HFF-Myc (cell line): Measurements from ENCODE around the gene GLG1.

Source experiments
- DNase-seq: peaks from one replicate; pipeline ENCODE4 v3.0.0-alpha.2; 2011; ENCODE audit warnings: low read depth; ENCODE audit errors: extremely low read depth
- H3K4me3 ChIP-seq: replicated peaks from 2 replicates; pipeline ENCODE4 v1.5.1; 2011; ENCODE audit warnings: low read depth, mild to moderate bottlenecking, control low read depth, low read length
- TF ChIP-seq, protein P1 (sequence below): IDR thresholded peaks from 2 replicates; pipeline ENCODE4 v1.5.1; 2012; ENCODE audit warnings: mild to moderate bottlenecking, low read depth, low read length, control low read depth; ENCODE audit errors: missing control alignments

Gene GLG1

DNA sequence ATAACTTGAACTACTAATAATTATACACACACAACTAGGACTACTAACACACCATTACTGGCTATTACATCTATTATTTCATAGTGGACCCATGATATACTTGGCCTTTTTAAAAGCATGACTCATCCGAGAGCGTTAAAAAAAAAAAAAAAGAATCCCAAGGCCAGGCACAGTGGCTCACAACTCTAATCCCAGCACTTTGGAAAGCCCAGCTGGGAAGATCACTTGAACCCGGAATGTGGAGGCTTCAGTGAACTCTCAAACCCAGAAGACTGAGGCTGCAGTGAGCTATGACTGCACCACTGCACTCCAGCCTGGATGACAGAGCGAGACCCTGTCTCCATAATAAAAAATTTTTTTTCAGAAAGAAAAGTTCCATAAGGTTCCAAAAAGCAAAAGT, 3.1 kb downstream of the GLG1 start:
- TF ChIP-seq, protein P1, sequence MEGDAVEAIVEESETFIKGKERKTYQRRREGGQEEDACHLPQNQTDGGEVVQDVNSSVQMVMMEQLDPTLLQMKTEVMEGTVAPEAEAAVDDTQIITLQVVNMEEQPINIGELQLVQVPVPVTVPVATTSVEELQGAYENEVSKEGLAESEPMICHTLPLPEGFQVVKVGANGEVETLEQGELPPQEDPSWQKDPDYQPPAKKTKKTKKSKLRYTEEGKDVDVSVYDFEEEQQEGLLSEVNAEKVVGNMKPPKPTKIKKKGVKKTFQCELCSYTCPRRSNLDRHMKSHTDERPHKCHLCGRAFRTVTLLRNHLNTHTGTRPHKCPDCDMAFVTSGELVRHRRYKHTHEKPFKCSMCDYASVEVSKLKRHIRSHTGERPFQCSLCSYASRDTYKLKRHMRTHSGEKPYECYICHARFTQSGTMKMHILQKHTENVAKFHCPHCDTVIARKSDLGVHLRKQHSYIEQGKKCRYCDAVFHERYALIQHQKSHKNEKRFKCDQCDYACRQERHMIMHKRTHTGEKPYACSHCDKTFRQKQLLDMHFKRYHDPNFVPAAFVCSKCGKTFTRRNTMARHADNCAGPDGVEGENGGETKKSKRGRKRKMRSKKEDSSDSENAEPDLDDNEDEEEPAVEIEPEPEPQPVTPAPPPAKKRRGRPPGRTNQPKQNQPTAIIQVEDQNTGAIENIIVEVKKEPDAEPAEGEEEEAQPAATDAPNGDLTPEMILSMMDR: no peak
- no peak for DNase-seq
- peak overlapping the region; percentile 90 for H3K4me3 ChIP-seq

DNA sequence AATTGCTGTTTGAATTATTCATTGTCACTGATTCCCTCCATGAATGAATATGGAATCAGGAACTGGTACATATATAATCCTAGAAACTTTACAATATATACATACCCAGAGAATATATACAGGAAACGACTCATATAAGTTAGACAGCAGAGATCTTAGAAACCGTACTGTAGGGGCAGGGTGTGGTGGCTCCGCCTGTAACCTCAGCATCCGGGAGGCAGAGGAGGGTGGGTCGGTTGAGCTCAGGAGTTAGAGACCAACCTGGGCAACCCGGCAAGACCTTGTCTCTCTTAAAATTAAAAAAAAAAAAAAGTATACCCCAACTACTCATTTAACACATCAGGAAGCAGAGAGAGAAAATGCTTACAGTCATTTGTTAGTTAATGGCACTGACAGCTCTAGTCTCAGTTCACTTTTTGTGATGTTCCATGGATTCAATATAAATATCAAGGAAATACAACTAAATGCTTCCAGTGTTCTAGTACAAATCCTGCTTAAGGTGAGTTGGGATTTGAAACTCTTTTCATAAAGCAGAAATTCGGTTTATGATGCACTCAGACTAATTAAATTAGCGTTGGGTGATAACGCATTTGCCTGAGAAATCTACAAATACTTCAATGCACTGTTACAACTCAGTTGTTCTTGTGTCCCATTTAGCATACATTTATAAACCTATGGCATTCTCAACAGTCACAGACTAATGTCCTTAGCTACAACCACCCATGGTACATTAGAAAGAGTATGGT, 5.6 kb downstream of the GLG1 start:
- TF ChIP-seq, protein P1: no peak
- no peak for DNase-seq
- no peak overlapping the region for H3K4me3 ChIP-seq

DNA sequence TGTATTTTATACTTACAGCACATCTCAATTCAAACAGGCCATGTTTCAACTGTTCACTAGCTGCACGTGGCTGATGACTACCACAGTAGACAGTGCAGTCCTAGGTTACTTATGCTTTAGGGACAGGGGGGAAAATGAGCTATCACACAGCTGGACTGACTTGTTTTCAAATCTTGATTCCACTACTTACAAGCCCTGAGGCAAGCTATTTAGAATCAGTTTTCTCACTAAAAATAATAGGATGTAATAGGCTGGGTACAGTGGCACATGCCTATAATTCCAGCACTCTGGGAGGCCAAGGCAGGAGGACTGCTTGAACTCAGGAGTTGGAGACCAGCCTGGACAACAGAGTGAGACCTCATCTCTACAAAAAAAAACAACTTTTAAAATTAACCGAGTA, 10.3 kb downstream of the GLG1 start:
- TF ChIP-seq, protein P1: no peak
- H3K4me3 ChIP-seq: no peak overlapping the region
- no peak for DNase-seq

DNA sequence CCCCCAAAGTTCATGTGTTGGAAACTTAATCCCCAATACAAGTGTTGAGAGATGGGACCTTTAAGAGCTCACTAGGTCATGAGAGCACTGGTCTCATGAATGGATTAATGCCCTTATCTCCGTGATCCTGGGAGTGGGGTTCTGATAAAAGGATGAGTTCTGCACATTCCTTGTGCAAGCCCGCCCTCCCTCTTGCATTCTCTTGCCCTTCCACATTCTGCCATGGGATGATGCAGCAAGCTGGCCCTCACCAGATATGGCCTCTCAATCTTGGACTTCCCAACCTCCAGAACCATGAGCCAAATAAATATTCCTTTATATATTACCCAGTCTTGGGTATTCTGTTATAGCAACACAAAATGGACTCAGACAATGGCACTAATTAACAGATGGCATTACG, 14.1 kb downstream of the GLG1 start:
- no peak overlapping the region for H3K4me3 ChIP-seq
- no peak for DNase-seq
- TF ChIP-seq, protein P1: no peak

DNA sequence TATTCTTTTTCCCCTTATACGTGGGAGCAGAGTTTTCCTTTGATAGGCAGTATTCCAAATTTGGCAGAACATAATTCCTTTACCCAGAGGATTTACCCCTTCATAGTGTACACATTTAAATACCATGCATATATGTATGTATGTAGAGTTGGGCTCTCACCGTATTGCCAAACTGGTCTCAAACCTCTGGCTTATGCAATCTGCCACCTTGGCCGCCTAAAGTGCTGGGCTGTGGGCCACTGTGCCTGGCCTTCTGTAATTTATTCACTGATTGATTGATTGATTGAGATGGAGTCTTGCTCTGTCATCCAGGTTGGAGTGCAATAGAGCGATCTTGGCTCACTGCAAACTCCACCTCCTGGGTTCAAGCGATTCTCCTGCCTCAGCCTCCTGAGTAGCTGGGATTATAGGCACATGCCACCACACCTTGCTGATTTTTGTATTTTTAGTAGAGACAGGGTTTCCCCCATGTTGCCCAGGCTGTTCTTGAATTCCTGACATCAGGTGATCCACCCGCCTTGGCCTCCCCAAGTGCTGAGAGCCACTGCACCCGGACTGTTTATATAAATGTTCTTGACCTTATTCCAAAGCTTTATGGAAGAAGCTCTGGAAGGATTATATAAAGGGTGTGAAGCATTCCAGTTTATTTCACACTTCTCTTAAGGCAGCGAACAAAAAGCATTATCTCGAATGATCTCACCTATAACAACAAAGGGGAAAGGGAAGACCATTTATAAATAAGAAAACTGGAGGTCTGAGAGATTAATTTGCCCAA, 14.9 kb downstream of the GLG1 start:
- TF ChIP-seq, protein P1: no peak
- H3K4me3 ChIP-seq: no peak overlapping the region
- DNase-seq: no peak

DNA sequence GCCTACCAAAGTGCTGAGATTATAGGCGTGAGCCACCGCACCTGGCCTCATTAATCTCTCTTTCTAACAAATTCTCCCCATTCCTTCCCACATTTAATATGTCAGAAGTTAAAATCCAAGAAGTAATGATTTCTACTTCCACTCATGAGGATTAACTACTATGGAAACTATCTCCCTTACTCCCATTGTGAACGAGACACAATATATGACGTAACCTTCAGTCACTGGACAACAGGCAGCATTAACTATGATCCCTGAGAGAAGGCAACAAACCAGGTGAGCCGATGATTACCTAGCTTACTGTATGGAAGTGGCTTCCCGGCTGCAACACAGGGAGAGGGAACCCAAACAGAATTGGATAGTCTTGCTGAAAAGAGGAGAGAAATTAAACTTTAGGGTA, 20.0 kb downstream of the GLG1 start:
- no peak overlapping the region for H3K4me3 ChIP-seq
- no peak for DNase-seq
- TF ChIP-seq, protein P1: no peak
